ENCODE data around the gene C11orf97. TPM values are rescaled to one million over a fixed set of nuclear protein-coding genes. Genes with fewer than 3 reads are reported as not detected.

C11orf97 gene
- total and polyA plus RNA-seq, 2 donors (not counting 1 experiment from before 2014, with no cell fraction given) = not detected

- H3K27me3 Mint-ChIP-seq = peaks cover 26% of the 10 kb centered on the region
- Histone ChIP-seq H4K20me1 (ENCODE audit: control insufficient read depth, insufficient read depth, low read length, poor library complexity, severe bottlenecking) (no peaks in the 10 kb centered on the region), H3K4me3 (ENCODE audit: control extremely low read depth in 1 of 5, extremely low read depth in 1 of 5, insufficient read depth in 1 of 5, low read depth in 2 of 5, low read length in 4 of 5) (no peak overlapping the region), H3K79me2 (ENCODE audit: control insufficient read depth, insufficient read depth, low read length) (no peaks in the 10 kb centered on the region), H3K4me1 (ENCODE audit: control insufficient read depth in 2 of 2, insufficient read depth in 2 of 2, low read length in 2 of 2) (no peaks in the 10 kb centered on the region), H3K27ac (ENCODE audit: low read length in 2 of 2) (no peak overlapping the region), H3K27me3 (replicated peaks in 1 of 4; ENCODE audit: control extremely low read depth in 1 of 4, control insufficient read depth in 3 of 4, insufficient read depth in 4 of 4, low read length in 3 of 4) (peaks cover 0 to 8% (median 0%) of the 10 kb centered on the region in 4 experiments), H3K4me2 (replicated peaks; ENCODE audit: low read depth, low read length, poor library complexity, severe bottlenecking) (no peak overlapping the region), H3K9me3 (ENCODE audit: control extremely low read depth in 1 of 3, control insufficient read depth in 2 of 3, insufficient read depth in 1 of 3, low read length in 2 of 3) (no peaks in the 10 kb centered on the region), H2AFZ (ENCODE audit: insufficient read depth, low read depth, low read length, poor library complexity, severe bottlenecking) (no peak overlapping the region), H3K36me3 (replicated peaks in 1 of 2; ENCODE audit: control extremely low read depth in 1 of 2, control insufficient read depth in 1 of 2, extremely low read depth in 1 of 2, insufficient read depth in 2 of 2, low read length in 1 of 2) (no peaks in the 10 kb centered on the region), H3K9ac (ENCODE audit: low read length) (no peak overlapping the region)
- POLR2A ChIA-PET = no interaction called here
- ATAC-seq (ENCODE audit: low read depth) = no peak
- H3K27ac Mint-ChIP-seq = no peak overlapping the region
- intact Hi-C loops (cut with micrococcal nuclease) = loop anchor here (10.0 kb wide), 1 partner anchor 610 kb away; no protein-coding TSS in a partner anchor
- no peaks in the 10 kb centered on the region for H3K9me3 Mint-ChIP-seq (ENCODE audit: insufficient read depth)
- DNase-seq = no peak
- no peak for TF ChIP-seq EZH2 (IDR thresholded peaks at IDR 0.05; ENCODE audit: borderline replicate concordance, insufficient read depth, low read depth, low read length, poor library complexity, severe bottlenecking)
- TF ChIP-seq, protein P1, sequence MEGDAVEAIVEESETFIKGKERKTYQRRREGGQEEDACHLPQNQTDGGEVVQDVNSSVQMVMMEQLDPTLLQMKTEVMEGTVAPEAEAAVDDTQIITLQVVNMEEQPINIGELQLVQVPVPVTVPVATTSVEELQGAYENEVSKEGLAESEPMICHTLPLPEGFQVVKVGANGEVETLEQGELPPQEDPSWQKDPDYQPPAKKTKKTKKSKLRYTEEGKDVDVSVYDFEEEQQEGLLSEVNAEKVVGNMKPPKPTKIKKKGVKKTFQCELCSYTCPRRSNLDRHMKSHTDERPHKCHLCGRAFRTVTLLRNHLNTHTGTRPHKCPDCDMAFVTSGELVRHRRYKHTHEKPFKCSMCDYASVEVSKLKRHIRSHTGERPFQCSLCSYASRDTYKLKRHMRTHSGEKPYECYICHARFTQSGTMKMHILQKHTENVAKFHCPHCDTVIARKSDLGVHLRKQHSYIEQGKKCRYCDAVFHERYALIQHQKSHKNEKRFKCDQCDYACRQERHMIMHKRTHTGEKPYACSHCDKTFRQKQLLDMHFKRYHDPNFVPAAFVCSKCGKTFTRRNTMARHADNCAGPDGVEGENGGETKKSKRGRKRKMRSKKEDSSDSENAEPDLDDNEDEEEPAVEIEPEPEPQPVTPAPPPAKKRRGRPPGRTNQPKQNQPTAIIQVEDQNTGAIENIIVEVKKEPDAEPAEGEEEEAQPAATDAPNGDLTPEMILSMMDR (IDR thresholded peaks at IDR 0.05) = no peak
- no CpG with 5 or more reads among the region's 1 CpG for WGBS (ENCODE audit: insufficient coverage)
- H3K4me3 Mint-ChIP-seq = no peak overlapping the region
- H3K4me1 Mint-ChIP-seq = no peaks in the 10 kb centered on the region
- CTCF ChIA-PET = interaction anchor here (0.7 to 1.5 kb wide), 2 partner anchors 10 to 22 kb away, joined by 3 to 4 read pairs; no protein-coding TSS in a partner anchor
Observed at GRCh38 chr11:94524341-94524740, 12.1 kb downstream of the C11orf97 start.

- ATAC-seq (ENCODE audit: low read depth) = no peak
- CTCF ChIA-PET = interaction anchor here (1.3 to 1.5 kb wide), 2 partner anchors 9 to 11 kb away, joined by 3 to 5 read pairs; no protein-coding TSS in a partner anchor
Observed at GRCh38 chr11:94525546-94526324, 13.5 kb downstream of the C11orf97 start.

More at GRCh38 chr11:94525546-94526324, 13.5 kb downstream of the C11orf97 start:
- no CpG with 5 or more reads among the region's 5 CpGs for WGBS (ENCODE audit: insufficient coverage)
- no peak overlapping the region for H2AFZ ChIP-seq (ENCODE audit: insufficient read depth, low read depth, low read length, poor library complexity, severe bottlenecking)
- no peaks in the 10 kb centered on the region for H3K9me3 ChIP-seq (ENCODE audit: control extremely low read depth in 1 of 3, control insufficient read depth in 2 of 3, insufficient read depth in 1 of 3, low read length in 2 of 3)
- H3K27me3 ChIP-seq (replicated peaks in 1 of 4; ENCODE audit: control extremely low read depth in 1 of 4, control insufficient read depth in 3 of 4, insufficient read depth in 4 of 4, low read length in 3 of 4) = peaks cover 0 to 8% (median 0%) of the 10 kb centered on the region in 4 experiments
- H3K36me3 ChIP-seq (replicated peaks in 1 of 2; ENCODE audit: control extremely low read depth in 1 of 2, control insufficient read depth in 1 of 2, extremely low read depth in 1 of 2, insufficient read depth in 2 of 2, low read length in 1 of 2) = no peaks in the 10 kb centered on the region
- POLR2A ChIA-PET = no interaction called here
- Mint-ChIP-seq H3K4me3 (no peak overlapping the region), H3K9me3 (ENCODE audit: insufficient read depth) (no peaks in the 10 kb centered on the region), H3K27ac (no peak overlapping the region), H3K4me1 (no peaks in the 10 kb centered on the region), H3K27me3 (peaks cover 30% of the 10 kb centered on the region)
- no peak overlapping the region for H3K4me2 ChIP-seq (replicated peaks; ENCODE audit: low read depth, low read length, poor library complexity, severe bottlenecking)
- no peaks in the 10 kb centered on the region for H4K20me1 ChIP-seq (ENCODE audit: control insufficient read depth, insufficient read depth, low read length, poor library complexity, severe bottlenecking)
- H3K79me2 ChIP-seq (ENCODE audit: control insufficient read depth, insufficient read depth, low read length) = no peaks in the 10 kb centered on the region
- no peaks in the 10 kb centered on the region for H3K4me1 ChIP-seq (ENCODE audit: control insufficient read depth in 2 of 2, insufficient read depth in 2 of 2, low read length in 2 of 2)
- H3K4me3 ChIP-seq (ENCODE audit: control extremely low read depth in 1 of 5, extremely low read depth in 1 of 5, insufficient read depth in 1 of 5, low read depth in 2 of 5, low read length in 4 of 5) = no peak overlapping the region
- TF ChIP-seq, protein P1 (IDR thresholded peaks at IDR 0.05) = no peak
- TF ChIP-seq EZH2 (IDR thresholded peaks at IDR 0.05; ENCODE audit: borderline replicate concordance, insufficient read depth, low read depth, low read length, poor library complexity, severe bottlenecking) = no peak
- DNase-seq = no peak
- intact Hi-C loops (cut with micrococcal nuclease) = loop anchor here (10.0 kb wide), 1 partner anchor 609 kb away; no protein-coding TSS in a partner anchor
- H3K9ac ChIP-seq (ENCODE audit: low read length) = no peak overlapping the region
- H3K27ac ChIP-seq (ENCODE audit: low read length in 2 of 2) = no peak overlapping the region
